ENCODE results near the gene ANXA7.
"Not testable (repeated sequence)": the region's sequence is repeated elsewhere in the genome, so short reads cannot be mapped to it uniquely, and the experiment has no call there.

The ANXA7 gene

DNA sequence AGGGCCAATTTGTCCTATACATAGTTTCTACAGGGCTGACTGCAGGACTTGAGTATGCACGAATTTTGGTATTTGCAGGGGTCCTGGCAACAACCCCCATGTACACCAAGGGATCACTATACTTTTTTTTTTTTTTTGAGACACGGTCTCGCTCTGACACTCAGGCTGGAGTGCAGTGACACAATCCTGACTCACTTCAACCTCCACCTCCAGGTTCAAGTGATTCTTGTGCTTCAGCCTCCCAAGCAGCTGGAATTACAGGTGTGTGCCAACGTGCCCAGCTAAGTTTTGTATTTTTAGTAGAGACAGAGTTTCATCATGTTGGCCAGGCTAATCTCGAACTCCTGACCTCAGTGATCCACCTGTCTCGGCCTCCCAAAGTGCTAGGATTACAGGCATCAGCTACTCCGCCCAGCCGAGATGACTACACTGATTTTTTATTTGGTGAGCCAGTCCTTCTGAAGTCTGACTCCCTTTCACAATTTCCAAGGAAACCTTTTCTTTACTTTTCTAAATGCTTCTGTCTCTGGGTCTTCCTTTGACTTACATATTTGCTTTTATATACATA, 75.0 kb downstream of the ANXA7 start:
- DNase-seq (no peak), ATAC-seq (no peak)

DNA sequence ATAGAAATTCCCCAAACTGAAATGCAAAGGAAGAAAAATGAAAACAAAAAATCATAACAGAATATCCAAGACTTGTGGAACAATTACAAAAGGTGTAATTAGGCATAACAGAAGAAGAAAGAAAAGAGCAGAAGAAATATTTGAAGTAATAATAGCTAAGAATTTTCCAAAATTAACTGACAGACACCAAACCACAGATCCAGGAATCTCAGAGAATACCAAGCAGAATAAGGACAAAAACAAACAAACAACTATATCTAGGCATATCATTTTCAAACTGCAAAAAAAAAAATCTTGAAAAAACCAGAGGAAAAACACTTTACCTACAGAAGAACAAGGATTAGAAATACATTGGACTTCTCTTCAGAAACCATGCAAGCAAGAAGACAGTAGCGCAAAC, 80.7 kb downstream of the ANXA7 start:
- ATAC-seq: no peak
- DNase-seq: no peak

- ATAC-seq: no peak
- no peak for DNase-seq
Observed at GRCh38 chr10:73332379-73332778, 81.5 kb downstream of the ANXA7 start.

DNA sequence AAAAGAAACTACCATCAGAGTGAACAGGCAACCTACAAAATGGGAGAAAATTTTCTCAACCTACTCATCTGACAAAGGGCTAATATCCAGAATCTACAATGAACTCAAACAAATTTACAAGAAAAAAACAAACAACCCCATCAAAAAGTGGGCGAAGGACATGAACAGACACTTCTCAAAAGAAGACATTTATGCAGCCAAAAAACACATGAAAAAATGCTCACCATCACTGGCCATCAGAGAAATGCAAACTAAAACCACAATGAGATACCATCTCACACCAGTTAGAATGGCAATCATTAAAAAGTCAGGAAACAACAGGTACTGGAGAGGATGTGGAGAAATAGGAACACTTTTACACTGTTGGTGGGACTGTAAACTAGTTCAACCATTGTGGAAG, 85.3 kb downstream of the ANXA7 start:
- not testable (repeated sequence) for ATAC-seq, DNase-seq

GRCh38 chr10:73325290-73325689, 88.6 kb downstream of the ANXA7 start:
- not testable (repeated sequence) for ATAC-seq, DNase-seq
